Trophoblast cell (in vitro differentiated cells and primary cell): ENCODE measurements around the gene KCNQ1OT1.
A peak's percentile ranks its signal among the peaks of the same experiment; 100 is the strongest.

Experiments
- DNase-seq, 2 donors: peaks; one replicate each; pipeline ENCODE4 v3.0.0-alpha.2; 2016
- H2AFZ ChIP-seq: 2 replicates; pipeline ENCODE4 v1.6.1; 2013; ENCODE audit warnings: low read length, moderate library complexity, mild to moderate bottlenecking; ENCODE audit not compliant: insufficient read depth, poor library complexity
- H2AK5ac ChIP-seq: 2 replicates; pipeline ENCODE4 v1.6.1; 2013; ENCODE audit warnings: mild to moderate bottlenecking, low read length
- H2BK120ac ChIP-seq: 2 replicates; pipeline ENCODE4 v1.6.1; 2013; ENCODE audit warnings: low read length, mild to moderate bottlenecking, moderate library complexity; ENCODE audit not compliant: insufficient read depth, poor library complexity
- H2BK12ac ChIP-seq: 2 replicates; pipeline ENCODE4 v1.6.1; 2013; ENCODE audit warnings: mild to moderate bottlenecking, low read length, moderate library complexity
- H2BK5ac ChIP-seq: 2 replicates; pipeline ENCODE4 v1.6.1; 2013; ENCODE audit warnings: low read length, low read depth, moderate library complexity, mild to moderate bottlenecking; ENCODE audit not compliant: poor library complexity
- H3K14ac ChIP-seq: 2 replicates; pipeline ENCODE4 v1.6.1; 2013; ENCODE audit warnings: mild to moderate bottlenecking, low read length
- H3K18ac ChIP-seq: 2 replicates; pipeline ENCODE4 v1.6.1; 2013; ENCODE audit warnings: mild to moderate bottlenecking, low read length
- H3K23ac ChIP-seq: 2 replicates; pipeline ENCODE4 v1.6.1; 2013; ENCODE audit warnings: low read length
- H3K27ac ChIP-seq: 2 replicates; pipeline ENCODE4 v1.5.1; 2013; ENCODE audit warnings: low read depth, mild to moderate bottlenecking, inconsistent platforms, low read length, moderate library complexity
- H3K27me3 ChIP-seq: 2 replicates; pipeline ENCODE4 v1.6.1; 2013; ENCODE audit warnings: inconsistent platforms, mild to moderate bottlenecking, low read length, moderate library complexity; ENCODE audit not compliant: insufficient read depth
- H3K36me3 ChIP-seq, 2 experiments: 1 replicate in 1 of 2; 2 replicates in 1 of 2; pipeline ENCODE4 v1.6.1; 2013; ENCODE audit warnings: low read length in 2 of 2, mild to moderate bottlenecking in 2 of 2, moderate library complexity in 1 of 2; ENCODE audit not compliant: insufficient read depth in 2 of 2, control insufficient read depth in 1 of 2
- H3K4ac ChIP-seq: 2 replicates; pipeline ENCODE4 v1.6.1; 2013; ENCODE audit warnings: low read depth, mild to moderate bottlenecking, low read length, moderate library complexity
- H3K4me1 ChIP-seq, 2 experiments: 1 replicate in 1 of 2; 2 replicates in 1 of 2; pipeline ENCODE4 v1.6.1; 2013; ENCODE audit warnings: low read length in 2 of 2, mild to moderate bottlenecking in 2 of 2, moderate library complexity in 1 of 2; ENCODE audit not compliant: insufficient read depth in 2 of 2, control insufficient read depth in 1 of 2
- H3K4me2 ChIP-seq: 2 replicates; pipeline ENCODE4 v1.6.1; 2013; ENCODE audit warnings: inconsistent platforms, mild to moderate bottlenecking, low read length, moderate library complexity
- H3K4me3 ChIP-seq: 2 replicates; pipeline ENCODE4 v1.5.1; 2013; ENCODE audit warnings: mild to moderate bottlenecking, low read depth, low read length, inconsistent platforms
- H3K79me1 ChIP-seq: one replicate; pipeline ENCODE4 v1.6.1; 2013; ENCODE audit warnings: low read length
- H3K79me2 ChIP-seq: 2 replicates; pipeline ENCODE4 v1.6.1; 2013; ENCODE audit warnings: low read length, mild to moderate bottlenecking; ENCODE audit not compliant: control insufficient read depth, insufficient read depth, poor library complexity
- H3K9ac ChIP-seq: 2 replicates; pipeline ENCODE4 v1.6.1; 2013; ENCODE audit warnings: mild to moderate bottlenecking, low read length
- H3K9me3 ChIP-seq: 2 replicates; pipeline ENCODE4 v1.6.1; 2013; ENCODE audit warnings: low read depth, mild to moderate bottlenecking, control low read depth, inconsistent platforms, low read length; ENCODE audit not compliant: insufficient read depth
- H4K12ac ChIP-seq: 2 replicates; pipeline ENCODE4 v1.6.1; 2013; ENCODE audit warnings: low read depth, mild to moderate bottlenecking, low read length, moderate library complexity
- H4K8ac ChIP-seq: 2 replicates; pipeline ENCODE4 v1.6.1; 2013; ENCODE audit warnings: low read depth, mild to moderate bottlenecking, low read length, moderate library complexity
- H4K91ac ChIP-seq: one replicate; pipeline ENCODE4 v1.6.1; 2013; ENCODE audit warnings: low read depth, mild to moderate bottlenecking, low read length, moderate library complexity
- WGBS: extraction: QIAGEN DNeasy Blood & Tissue Kit; methylation state at CpG from one replicate; pipeline ENCODE4 v1.1.7; 2013; ENCODE audit warnings: missing lambda C conversion rate; ENCODE audit not compliant: insufficient read length, insufficient coverage; ENCODE audit errors: extremely low coverage; 5-methylcytosine and 5-hydroxymethylcytosine counted together

KCNQ1OT1 gene

GRCh38 chr11:2691991-2692875, 7.6 kb downstream of the KCNQ1OT1 start:
- Histone ChIP-seq H3K4me3 (no peak overlapping the region), H3K27me3 (no peaks in the 10 kb centered on the region), H2AFZ (no peak overlapping the region), H3K18ac (no peak overlapping the region), H3K23ac (no peak overlapping the region), H3K79me2 (peaks cover 5% of the 10 kb centered on the region), H3K36me3 (peaks cover 13 to 14% of the 10 kb centered on the region in 2 experiments), H4K8ac (no peak overlapping the region), H2BK120ac (no peak overlapping the region), H2BK5ac (no peak overlapping the region), H3K14ac (no peak overlapping the region), H3K9ac (no peak overlapping the region), H3K27ac (no peak overlapping the region), H2AK5ac (no peak overlapping the region), H3K4ac (no peak overlapping the region), H2BK12ac (no peak overlapping the region), H4K91ac (no peak overlapping the region), H3K79me1 (peaks cover 5% of the 10 kb centered on the region), H3K4me1 (peaks cover 42 to 47% of the 10 kb centered on the region in 2 experiments), H4K12ac (no peak overlapping the region), H3K9me3 (peaks cover 2% of the 10 kb centered on the region), H3K4me2 (no peak overlapping the region)
- DNase-seq: peak; percentile 79 to 83
- no CpG with 5 or more reads among the region's 3 CpGs for WGBS

GRCh38 chr11:2691355-2691761, 8.4 kb downstream of the KCNQ1OT1 start:
- H3K79me2 ChIP-seq: peaks cover 5% of the 10 kb centered on the region
- H2BK12ac ChIP-seq: peak overlapping the region; percentile 16
- peak overlapping the region; percentile 16 for H2AK5ac ChIP-seq
- H2BK5ac ChIP-seq: peak overlapping the region; percentile 10
- H4K91ac ChIP-seq: no peak overlapping the region
- WGBS: no CpG with 5 or more reads among the region's 3 CpGs
- peaks cover 2% of the 10 kb centered on the region for H3K9me3 ChIP-seq
- H3K4me2 ChIP-seq: no peak overlapping the region
- peak overlapping the region; percentile 3 for H3K4ac ChIP-seq
- peaks cover 42 to 47% of the 10 kb centered on the region in 2 experiments for H3K4me1 ChIP-seq
- no peak overlapping the region for H3K27ac ChIP-seq
- no peak overlapping the region for H4K12ac ChIP-seq
- no peak overlapping the region for H3K9ac ChIP-seq
- peaks cover 5% of the 10 kb centered on the region for H3K79me1 ChIP-seq
- H3K4me3 ChIP-seq: no peak overlapping the region
- H3K27me3 ChIP-seq: no peaks in the 10 kb centered on the region
- H3K23ac ChIP-seq: no peak overlapping the region
- DNase-seq: no peak
- no peak overlapping the region for H2BK120ac ChIP-seq
- H3K18ac ChIP-seq: peak overlapping the region; percentile 12
- peak overlapping the region; percentile 16 for H3K14ac ChIP-seq
- no peak overlapping the region for H4K8ac ChIP-seq
- H3K36me3 ChIP-seq: peaks cover 13 to 15% of the 10 kb centered on the region in 2 experiments
- no peak overlapping the region for H2AFZ ChIP-seq

GRCh38 chr11:2690596-2691354, 9.0 kb downstream of the KCNQ1OT1 start:
- H3K9me3 ChIP-seq: peaks cover 2% of the 10 kb centered on the region
- H3K4me2 ChIP-seq: peak overlapping the region; percentile 9
- no peak overlapping the region for H2BK5ac ChIP-seq
- WGBS: no CpG with 5 or more reads among the region's 6 CpGs
- H4K91ac ChIP-seq: no peak overlapping the region
- H3K14ac ChIP-seq: no peak overlapping the region
- no peak overlapping the region for H3K18ac ChIP-seq
- no peak overlapping the region for H2BK120ac ChIP-seq
- H3K36me3 ChIP-seq: peaks cover 13 to 15% of the 10 kb centered on the region in 2 experiments
- H4K8ac ChIP-seq: no peak overlapping the region
- peak overlapping the region; percentile 14 for H3K4ac ChIP-seq
- H2AK5ac ChIP-seq: no peak overlapping the region
- H4K12ac ChIP-seq: no peak overlapping the region
- H3K79me2 ChIP-seq: peaks cover 5% of the 10 kb centered on the region
- no peak overlapping the region for H2AFZ ChIP-seq
- H3K23ac ChIP-seq: no peak overlapping the region
- peaks cover 42 to 47% of the 10 kb centered on the region in 2 experiments for H3K4me1 ChIP-seq
- peak in 1 of 2 donors; percentile 57 for DNase-seq
- no peak overlapping the region for H3K27ac ChIP-seq
- no peak overlapping the region for H2BK12ac ChIP-seq
- H3K79me1 ChIP-seq: peaks cover 5% of the 10 kb centered on the region
- no peak overlapping the region for H3K9ac ChIP-seq
- no peaks in the 10 kb centered on the region for H3K27me3 ChIP-seq
- H3K4me3 ChIP-seq: no peak overlapping the region

GRCh38 chr11:2689651-2690575, 9.9 kb downstream of the KCNQ1OT1 start:
- H4K12ac ChIP-seq: no peak overlapping the region
- peaks cover 44 to 50% of the 10 kb centered on the region in 2 experiments for H3K4me1 ChIP-seq
- no CpG with 5 or more reads among the region's 8 CpGs for whole genome bisulfite sequencing
- no peak overlapping the region for H4K91ac ChIP-seq
- H3K9me3 ChIP-seq: peaks cover 2% of the 10 kb centered on the region
- H3K4ac ChIP-seq: peak overlapping the region; percentile 5
- no peak overlapping the region for H2BK5ac ChIP-seq
- H3K23ac ChIP-seq: no peak overlapping the region
- H2AK5ac ChIP-seq: no peak overlapping the region
- no peak overlapping the region for H3K4me3 ChIP-seq
- peaks cover 11 to 18% of the 10 kb centered on the region in 2 experiments for H3K36me3 ChIP-seq
- H3K27ac ChIP-seq: no peak overlapping the region
- H3K79me1 ChIP-seq: peaks cover 5% of the 10 kb centered on the region
- DNase-seq: no peak
- H2AFZ ChIP-seq: no peak overlapping the region
- no peak overlapping the region for H4K8ac ChIP-seq
- no peaks in the 10 kb centered on the region for H3K27me3 ChIP-seq
- H3K18ac ChIP-seq: no peak overlapping the region
- peaks cover 5% of the 10 kb centered on the region for H3K79me2 ChIP-seq
- no peak overlapping the region for H3K9ac ChIP-seq
- no peak overlapping the region for H2BK120ac ChIP-seq
- no peak overlapping the region for H3K14ac ChIP-seq
- no peak overlapping the region for H2BK12ac ChIP-seq
- no peak overlapping the region for H3K4me2 ChIP-seq
